HEK293 (cell line): ENCODE data around the gene MAP4K4.

ENCODE experiments used
- ZNF146 ChIP-seq: fragments of 450-650 bp; formaldehyde crosslinking; IDR thresholded peaks from 2 replicates; pipeline ENCODE4 v1.5.1; 2016; ENCODE audit warnings: missing biosample characterization, missing genetic modification characterization
- ZNF211 ChIP-seq: fragments of 450-650 bp; formaldehyde crosslinking; IDR thresholded peaks from 2 replicates; pipeline ENCODE4 v1.5.1; 2016; ENCODE audit warnings: low read depth, missing biosample characterization, missing genetic modification characterization
- ZNF214 ChIP-seq: fragments of 450-650 bp; formaldehyde crosslinking; IDR thresholded peaks from 2 replicates; pipeline ENCODE4 v1.5.1; 2017; ENCODE audit warnings: missing biosample characterization, mild to moderate bottlenecking, missing genetic modification characterization, borderline replicate concordance
- TF ChIP-seq, protein P1 (sequence below): fragments of 450-650 bp; formaldehyde crosslinking; IDR thresholded peaks from 2 replicates; pipeline ENCODE4 v1.5.1; 2016; ENCODE audit warnings: missing biosample characterization, missing genetic modification characterization
- TF ChIP-seq, protein P2 (sequence below): fragments of 450-650 bp; IDR thresholded peaks from 2 replicates; pipeline ENCODE4 v1.5.1; 2018; ENCODE audit warnings: missing biosample characterization, mild to moderate bottlenecking, missing genetic modification characterization

DNA sequence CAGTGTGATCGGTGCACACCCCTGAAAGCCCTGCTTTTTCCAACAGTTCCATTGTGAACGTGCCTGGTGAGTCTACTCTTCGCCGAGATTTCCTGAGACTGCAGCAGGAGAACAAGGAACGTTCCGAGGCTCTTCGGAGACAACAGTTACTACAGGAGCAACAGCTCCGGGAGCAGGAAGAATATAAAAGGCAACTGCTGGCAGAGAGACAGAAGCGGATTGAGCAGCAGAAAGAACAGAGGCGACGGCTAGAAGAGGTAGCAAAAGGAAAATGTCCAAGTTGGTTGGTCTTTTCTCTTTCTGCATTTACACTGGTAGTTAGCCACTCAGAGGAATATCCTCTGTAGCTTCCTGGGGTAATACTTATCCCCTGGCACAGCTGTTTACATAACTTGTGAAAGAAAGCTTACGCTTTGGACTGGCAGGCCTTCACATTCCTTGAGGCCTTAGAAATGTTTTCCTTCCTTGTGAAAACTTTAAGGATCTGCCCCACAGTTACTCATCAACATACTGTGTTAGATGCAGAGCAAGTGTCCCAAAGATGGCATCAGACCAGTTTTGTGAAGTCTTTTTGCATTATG lies 146.6 kb downstream of the MAP4K4 start:
- TF ChIP-seq, protein P1, sequence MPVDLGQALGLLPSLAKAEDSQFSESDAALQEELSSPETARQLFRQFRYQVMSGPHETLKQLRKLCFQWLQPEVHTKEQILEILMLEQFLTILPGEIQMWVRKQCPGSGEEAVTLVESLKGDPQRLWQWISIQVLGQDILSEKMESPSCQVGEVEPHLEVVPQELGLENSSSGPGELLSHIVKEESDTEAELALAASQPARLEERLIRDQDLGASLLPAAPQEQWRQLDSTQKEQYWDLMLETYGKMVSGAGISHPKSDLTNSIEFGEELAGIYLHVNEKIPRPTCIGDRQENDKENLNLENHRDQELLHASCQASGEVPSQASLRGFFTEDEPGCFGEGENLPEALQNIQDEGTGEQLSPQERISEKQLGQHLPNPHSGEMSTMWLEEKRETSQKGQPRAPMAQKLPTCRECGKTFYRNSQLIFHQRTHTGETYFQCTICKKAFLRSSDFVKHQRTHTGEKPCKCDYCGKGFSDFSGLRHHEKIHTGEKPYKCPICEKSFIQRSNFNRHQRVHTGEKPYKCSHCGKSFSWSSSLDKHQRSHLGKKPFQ: no peak
- TF ChIP-seq ZNF211 (tag by site-specific recombination) (no peak), ZNF146 (no peak), ZNF214 (tag by site-specific recombination) (no peak)
- TF ChIP-seq, protein P2, sequence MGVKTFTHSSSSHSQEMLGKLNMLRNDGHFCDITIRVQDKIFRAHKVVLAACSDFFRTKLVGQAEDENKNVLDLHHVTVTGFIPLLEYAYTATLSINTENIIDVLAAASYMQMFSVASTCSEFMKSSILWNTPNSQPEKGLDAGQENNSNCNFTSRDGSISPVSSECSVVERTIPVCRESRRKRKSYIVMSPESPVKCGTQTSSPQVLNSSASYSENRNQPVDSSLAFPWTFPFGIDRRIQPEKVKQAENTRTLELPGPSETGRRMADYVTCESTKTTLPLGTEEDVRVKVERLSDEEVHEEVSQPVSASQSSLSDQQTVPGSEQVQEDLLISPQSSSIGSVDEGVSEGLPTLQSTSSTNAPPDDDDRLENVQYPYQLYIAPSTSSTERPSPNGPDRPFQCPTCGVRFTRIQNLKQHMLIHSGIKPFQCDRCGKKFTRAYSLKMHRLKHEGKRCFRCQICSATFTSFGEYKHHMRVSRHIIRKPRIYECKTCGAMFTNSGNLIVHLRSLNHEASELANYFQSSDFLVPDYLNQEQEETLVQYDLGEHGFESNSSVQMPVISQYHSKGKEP: no peak
